HG03432 (cell line): ENCODE results near the gene ICE1.
"Not testable (repeated sequence)": the region's sequence is repeated elsewhere in the genome, so short reads cannot be mapped to it uniquely, and the experiment has no call there.

Source experiments
- ATAC-seq: cut with Tn5 transposase; IDR thresholded peaks from one replicate; pipeline ENCODE4 v1.9.1; 2021; ENCODE audit warnings: mild to moderate bottlenecking, moderate library complexity; ENCODE audit not compliant: unreplicated experiment

ICE1 gene

DNA sequence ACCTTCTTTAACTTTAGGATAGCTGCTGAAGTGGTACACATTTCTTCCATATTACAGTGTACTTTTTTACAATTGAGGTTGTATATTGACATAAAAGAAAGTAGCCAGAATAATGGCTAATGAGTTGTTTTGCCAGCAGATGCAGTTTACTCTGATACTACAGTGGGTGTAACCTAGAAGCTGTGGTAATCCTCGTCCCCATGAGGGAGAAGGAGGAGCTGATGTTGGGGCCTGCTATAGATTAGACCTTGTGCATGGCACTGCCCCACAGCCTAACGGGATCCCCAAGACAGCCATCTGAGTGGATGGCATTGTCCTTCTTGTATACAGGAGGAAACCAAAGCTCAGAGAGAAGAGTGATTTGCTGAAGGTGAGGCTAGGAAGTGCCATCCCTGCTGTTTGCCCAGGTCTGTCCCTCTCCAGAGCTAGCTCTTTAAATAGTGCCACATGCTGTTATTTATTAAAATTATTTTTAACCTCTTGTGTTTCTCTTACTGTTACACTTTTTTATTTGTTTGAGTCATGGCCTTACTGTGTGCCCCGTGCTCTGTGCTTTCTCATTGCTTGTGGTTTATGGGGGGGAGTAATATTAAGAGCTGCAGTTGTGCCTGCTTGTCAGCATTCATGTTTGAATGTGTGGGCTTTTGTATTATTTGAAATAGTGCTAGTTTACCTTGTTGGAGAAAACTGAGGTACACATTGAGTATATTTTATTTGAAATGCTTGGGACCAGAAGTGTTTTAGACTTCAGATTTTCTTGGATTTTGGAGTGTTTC, 65.3 kb downstream of the ICE1 start:
- no peak for ATAC-seq

DNA sequence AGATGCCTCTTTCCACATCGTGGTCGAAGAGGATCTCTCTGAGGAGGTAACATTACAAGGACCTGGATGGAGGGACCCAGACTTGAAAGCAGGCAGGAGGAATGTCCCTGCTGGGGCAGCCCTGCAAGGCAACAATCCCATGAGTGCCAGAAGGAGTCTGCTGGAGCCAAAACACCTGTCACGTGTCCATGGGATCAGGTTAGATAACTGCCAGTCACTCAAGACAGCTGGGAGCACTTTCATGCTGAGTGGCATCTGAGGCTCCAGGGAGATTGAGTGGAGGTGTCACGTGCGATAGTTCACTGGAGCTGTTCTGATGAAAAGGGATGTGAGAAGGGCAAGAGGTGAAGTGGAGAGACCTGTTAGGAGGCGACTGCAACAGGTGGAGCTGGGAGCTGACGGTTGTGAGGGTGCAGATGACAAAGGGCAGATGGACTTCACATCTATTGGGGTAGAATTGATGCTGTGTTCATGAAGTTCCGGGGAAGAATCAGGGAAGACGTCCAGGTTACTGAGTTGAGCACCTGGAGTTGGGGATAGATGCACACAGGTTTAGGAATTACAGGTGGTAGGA, 68.4 kb downstream of the ICE1 start:
- ATAC-seq: no peak

DNA sequence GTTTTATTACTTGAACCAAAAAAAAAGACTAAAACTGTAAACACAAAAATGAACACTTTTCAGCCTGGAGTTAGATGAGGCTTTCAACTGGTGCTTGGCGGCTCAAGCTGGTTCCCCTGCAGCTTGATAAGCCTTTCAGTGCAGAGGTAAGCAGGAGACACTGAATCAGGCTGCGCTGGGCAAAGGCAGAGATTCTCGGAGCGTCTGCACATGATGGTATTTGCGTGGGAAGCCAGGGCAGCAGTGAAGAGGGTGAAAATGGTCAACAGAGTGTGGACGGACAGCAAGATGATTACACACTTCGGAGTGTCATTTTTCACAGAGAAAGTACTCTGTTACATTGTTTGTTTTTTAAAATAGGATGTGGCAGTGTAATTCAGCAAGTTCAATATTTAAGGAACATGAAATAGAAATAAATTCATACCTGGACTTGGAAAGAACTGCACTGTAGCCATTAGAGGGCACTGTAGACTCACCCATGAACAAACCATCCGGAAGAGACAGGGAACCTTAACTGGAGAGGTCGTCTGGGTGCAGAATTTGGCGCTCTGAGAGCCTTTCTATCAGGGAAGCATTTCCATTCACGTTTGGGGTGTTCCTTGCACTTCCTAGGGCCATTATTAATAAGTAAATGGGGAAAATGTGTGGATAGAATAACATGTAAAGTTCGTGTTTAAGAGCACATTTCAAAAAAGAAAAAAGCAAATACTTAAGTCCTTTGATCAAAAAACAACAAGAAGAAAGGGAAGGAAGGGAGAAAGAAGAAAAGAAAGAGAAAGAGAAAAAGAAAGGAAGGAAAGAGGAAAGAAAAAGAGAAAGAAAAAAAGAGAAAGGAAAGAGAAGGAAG, 69.8 kb downstream of the ICE1 start:
- ATAC-seq: peak; percentile 45

DNA sequence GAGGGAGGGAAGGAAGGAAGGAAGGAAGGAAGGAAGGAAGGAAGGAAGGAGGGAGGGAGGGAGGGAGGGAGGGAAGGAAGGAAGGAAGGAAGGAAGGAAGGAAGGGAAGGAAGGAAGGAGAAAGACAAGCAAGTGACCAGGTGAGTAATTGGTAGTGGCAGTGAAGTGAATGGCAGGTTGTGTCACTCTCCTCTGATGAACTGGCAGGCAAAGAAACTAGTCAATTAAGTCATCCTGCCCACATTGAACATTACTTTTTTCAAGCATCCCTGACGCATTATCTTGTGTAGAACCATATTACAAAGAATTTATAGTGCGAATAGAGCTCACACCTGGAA, 70.4 kb downstream of the ICE1 start:
- not testable (repeated sequence) for ATAC-seq

DNA sequence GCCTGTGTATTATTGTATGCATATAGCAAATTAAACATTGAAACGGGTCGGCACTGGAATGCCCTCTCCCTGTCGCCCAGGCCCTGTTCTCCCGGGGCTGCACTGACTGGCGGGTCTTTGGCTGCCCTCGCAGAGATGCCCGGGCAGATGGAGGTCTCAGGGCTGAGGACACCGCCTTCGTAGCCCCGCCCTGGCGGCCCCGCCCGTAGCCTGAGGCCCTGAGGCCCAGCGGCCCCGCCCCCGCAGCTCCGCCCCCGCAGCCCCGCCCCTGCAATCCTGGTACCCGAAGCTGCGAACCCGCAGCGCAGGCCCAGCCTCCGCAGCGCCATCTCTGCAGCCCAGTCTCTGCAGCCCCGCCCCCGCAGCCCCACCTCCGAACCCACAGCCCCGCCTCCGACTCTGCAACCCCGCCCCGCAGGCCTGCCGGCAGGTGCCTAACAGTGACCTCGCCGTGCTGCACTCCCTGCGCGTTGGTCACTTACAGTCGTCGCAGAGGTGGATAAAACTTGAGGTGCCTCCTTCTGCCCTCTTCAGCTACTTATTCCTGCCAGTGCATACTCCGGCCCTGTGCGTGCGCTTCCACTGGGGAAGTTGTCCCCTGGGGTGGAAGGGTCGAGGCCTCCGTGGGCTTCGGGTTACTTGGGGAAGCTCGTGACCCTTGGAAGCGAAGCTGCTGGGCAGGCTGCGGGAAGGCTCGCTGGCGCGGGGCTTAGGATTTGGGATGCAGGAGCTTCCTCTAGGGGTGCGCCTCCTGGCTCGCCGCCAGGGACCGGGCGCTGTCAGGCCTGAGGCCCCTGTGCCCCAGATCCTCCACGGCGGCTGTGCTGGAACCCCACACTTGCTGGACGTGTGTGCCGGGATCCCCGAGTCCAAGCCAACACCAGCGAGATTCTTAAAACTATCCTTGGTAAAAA, 72.3 kb downstream of the ICE1 start:
- ATAC-seq: peak; percentile 82

DNA sequence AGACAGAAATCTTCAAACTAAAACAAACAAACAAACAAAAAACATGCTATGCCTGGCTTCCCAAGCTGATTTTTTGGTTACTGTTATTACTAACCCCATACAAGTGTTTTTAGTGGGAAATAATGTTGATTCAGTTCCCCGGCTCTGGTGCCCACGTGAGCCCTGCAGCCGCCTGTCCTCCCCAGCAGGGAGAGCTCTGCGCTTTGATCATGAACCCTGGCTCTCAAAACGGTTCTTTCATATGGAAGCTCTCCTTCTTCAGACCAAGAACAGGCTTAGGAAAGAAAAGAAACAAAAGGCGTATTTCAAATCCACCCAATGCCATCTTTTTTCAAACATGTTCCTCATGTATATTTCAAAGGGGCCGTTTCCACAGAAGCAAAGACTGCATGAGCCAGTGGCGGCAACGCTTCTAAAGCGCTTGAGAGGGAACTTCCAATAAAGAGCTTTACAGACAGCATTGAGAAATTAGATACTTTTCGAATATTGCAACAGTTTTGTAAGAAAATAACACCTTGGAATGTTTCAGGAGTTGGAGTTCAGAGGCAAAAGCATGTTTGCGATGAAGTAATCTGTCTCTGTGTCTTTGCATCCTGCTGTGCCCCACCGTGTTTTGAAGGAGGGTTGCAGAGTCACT, 74.8 kb downstream of the ICE1 start:
- ATAC-seq: peak; percentile 47

DNA sequence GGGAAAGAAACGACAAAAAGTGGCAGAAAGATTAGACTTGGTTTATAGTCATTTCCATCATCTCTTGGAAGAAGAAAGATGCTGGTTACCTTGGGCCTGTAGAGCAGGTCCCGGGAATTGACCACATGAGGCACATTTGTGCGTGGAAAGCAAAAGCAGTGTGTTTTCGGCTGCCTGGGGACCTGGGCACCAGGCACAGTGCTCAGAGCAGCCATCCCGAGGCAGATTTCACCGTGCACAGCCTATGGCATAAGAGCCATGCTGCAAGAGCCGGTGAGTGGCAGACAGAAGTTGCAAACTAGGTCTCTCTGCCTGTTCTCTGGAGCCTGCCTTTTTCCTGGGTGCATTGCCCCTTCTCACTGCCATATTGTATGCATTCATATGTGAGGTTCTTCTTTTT, 77.0 kb downstream of the ICE1 start:
- no peak for ATAC-seq

DNA sequence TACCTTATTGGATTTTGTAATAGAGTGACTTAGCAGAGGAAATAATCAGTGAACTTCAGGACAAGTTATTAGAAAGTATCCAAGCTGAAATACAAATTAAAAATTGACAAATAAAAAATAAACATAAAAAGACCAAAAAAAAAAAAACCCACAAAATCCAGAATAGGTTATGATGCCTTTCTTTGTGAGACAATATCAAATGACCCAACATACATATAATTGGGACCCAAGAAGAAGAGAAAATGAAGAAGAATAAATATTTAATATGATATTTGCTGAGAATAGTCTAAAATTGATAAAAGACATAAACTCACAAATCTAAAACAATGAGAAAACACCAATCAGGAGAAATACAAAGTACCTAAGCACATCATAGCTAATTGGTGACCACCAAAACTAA, 81.8 kb downstream of the ICE1 start:
- ATAC-seq: no peak

DNA sequence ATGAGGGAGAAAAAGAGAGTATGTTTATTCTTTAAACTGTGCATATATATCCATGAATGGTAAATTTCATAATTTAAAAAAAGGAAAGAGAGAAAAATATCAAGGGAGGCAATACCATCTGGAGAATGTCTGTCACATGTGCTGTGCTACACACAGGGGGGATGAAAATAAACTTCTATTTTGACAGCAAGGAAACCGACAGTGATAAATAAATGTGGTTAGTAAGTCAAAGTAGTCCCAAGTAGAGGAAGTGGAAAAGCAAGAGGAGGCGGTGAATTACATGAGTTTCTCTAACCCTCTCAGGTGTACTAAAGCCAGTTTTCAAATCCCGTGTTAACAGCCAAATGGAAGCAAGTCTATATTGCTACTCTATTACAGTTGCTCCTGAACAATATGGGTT, 83.3 kb downstream of the ICE1 start:
- ATAC-seq: no peak

DNA sequence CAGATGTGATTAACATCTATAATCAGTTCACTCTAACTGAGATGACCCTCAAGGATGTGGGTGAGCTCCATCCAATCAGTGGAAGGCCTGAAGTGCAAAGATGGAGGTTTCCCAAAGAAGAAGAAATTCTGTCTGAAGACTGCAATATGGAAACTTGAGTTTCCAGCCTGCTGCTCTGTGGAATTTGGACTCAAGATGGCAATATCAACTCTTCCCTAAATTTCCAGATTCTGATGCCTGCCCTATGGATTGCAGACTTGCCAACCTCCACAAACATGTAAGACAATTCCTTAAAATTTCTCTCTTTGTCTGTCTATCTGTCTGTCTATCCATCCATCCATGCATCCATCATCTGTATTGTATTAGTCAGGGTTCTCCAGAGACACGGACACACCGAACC, 85.9 kb downstream of the ICE1 start:
- no peak for ATAC-seq

DNA sequence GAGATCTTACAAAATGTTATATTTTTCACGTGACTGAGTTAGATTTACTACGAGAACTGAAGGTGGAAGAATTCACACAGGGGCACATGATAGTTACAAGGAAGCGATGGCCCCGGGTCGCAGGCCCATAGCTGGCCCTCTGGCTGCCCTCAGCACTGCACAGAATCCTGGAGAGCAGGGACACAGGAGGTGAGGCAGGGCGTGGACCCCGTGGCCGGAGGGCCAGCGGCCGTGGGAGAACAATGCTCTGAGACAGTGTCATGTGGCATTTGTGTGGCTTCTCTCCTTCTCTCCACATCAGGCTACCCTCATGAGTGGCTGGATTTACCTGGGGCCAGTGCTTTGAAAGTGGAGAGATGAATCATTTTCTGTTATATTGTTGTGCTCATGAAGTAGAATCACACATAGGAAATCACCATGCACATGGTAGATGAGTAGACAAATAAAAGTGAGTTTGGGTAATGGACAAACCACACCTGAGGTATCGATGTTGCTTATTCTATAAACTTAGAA, 89.5 kb downstream of the ICE1 start:
- ATAC-seq: no peak

DNA sequence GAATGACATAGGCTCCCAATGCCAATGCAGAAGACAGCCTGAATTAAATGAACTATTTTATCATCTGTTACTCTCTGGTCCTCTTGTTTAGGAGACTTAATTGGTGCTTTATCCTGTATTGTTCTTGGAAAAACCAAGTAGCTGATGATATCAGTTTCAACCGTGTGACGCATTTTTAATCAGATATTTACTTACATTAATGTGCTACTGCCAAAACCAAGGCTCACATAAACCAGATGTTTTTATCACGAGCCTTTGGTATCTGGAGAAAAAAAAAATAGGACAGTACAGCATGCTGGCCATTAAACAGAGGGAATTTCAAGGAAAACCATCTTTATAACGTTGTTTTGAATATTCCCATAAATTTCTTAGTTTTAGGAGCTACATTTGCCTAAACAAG, 90.1 kb downstream of the ICE1 start:
- no peak for ATAC-seq

DNA sequence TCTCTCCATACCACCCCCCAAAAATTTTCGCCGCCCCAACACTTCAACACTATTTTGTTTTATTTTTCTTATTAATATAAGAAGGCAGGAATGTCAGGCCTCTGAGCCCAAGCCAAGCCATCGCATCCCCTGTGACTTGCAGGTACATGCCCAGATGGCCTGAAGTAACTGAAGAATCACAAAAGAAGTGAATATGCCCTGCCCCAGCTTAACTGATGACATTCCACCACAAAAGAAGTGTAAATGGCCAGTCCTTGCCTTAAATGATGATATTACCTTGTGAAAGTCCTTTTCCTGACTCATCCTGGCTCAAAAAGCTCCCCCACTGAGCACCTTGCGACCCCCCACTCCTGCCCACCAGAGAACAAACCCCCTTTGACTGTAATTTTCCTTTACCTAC, 98.1 kb downstream of the ICE1 start:
- not testable (repeated sequence) for ATAC-seq

DNA sequence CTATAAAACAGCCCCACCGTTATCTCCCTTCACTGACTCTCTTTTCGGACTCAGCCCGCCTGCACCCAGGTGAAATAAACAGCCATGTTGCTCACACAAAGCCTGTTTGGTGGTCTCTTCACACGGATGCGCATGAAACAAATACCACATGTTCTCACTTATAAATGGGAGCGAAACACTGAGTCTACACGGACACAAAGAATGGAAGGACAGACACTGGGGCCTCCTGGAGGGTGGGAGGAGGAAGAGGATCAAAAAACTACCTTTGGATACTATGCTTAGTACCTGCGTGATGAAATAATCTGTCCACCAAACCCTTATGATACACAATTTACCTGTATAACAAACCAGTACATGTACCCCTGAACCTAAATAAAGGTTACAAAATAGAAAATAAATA, 98.6 kb downstream of the ICE1 start:
- no peak for ATAC-seq

DNA sequence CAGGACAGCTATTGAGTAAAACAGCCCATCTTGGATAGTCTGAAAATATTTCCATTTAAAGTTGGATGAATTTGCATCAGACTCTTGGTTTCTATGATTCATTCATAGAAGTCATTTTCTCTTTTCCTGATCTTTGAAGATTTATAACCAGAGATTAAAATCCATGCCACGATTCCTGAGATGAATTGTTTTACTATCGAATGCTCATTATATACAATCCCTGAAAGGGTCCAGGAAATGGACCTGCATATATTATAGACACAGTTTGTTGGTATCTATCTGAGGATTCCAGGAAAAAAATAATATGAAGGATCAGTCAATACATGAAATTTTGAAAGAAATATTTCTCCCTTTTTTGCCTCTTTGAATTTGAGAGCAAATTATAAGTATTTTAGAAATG, 99.0 kb downstream of the ICE1 start:
- ATAC-seq: no peak

DNA sequence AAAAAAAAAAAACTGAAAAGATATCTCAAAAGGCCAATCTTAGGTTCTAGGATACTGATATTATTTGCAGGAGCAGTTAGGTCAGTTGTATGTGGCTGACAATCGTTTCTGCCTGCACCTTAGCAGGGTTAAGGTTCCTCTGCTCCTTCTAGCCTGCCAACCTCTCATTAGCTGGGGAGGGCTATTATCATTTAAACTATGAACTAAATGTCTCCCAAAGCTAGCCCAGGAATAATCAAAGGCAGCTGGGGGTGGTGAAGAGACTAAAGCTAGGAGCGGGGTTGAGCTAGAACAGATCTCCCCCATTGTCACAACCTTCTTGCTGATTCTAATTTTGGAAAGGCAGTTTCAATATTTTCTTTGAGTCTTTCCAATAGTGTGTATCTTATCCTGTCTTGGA, 99.9 kb downstream of the ICE1 start:
- no peak for ATAC-seq

DNA sequence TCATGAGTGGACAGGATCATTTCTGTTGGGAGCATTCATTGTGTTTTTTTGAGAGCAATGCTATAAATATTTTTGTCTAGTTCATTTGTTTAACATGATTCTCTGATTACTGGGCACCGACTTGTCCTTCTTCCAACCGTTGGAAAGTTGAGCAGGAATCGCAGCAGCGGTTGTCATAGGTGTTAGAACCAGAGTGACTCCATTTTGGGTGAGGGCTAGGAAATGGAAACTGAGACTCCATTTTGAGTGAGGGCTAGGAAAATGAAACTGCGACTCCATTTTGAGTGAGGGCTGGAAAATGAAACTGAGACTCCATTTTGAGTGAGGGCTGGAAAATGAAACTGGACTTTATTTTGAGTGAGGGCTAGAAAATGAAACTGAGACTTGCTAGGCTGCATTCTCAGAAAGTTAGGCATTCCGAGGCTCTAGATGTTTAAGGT, 100.6 kb downstream of the ICE1 start:
- ATAC-seq: peak; percentile 96

DNA sequence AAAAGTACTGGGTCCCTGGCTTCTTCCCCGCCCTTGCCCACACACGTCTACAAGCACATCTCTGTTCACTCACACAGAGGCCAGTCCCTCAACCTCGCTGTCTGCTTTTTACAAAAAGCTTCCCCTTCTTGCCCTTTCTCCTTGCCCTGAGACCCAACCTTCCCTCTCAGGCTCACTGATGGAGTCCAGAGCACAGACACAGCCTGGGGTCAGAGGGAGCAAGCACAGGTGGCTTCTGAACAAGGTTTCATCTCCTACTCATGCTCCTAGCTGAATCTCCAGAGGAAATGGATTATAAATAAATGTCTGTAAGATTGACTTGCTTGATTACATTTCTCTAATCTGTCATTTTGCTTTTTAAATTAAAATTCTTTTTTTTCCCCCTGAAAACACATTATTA, 101.8 kb downstream of the ICE1 start:
- ATAC-seq: no peak

DNA sequence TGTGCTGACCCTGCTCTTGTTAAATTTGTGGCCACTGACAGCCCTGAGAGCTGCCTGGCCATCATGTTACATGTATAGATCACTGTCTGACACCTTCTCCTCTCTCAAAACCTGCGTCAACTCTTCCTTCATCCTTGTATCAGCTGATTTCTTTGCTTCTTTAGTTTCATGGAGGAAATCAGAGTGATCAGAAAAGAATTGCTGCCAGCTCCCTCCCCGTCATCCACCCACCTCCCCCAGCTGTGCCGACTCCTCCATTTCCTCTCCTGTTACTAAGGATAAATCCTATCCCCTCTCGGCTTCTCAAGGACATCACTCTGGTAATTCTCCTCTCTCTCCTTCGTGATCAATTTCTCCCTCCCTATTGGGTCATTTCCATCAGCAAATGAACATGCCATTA, 108.9 kb downstream of the ICE1 start:
- no peak for ATAC-seq
